HG02571 (cell line): ENCODE data around the gene ZIC5.

Source experiments
- ATAC-seq: cut with Tn5 transposase; IDR thresholded peaks from one replicate; pipeline ENCODE4 v1.9.1; 2021; ENCODE audit warnings: mild to moderate bottlenecking, moderate library complexity; ENCODE audit not compliant: unreplicated experiment

The ZIC5 gene

GRCh38 chr13:99941086-99941485 lies 30.5 kb downstream of the ZIC5 start:
- no peak for ATAC-seq

- ATAC-seq, result no peak
Measured at GRCh38 chr13:99938635-99939034, 32.9 kb downstream of the ZIC5 start.

GRCh38 chr13:99935772-99936171 lies 35.8 kb downstream of the ZIC5 start:
- ATAC-seq, result no peak

GRCh38 chr13:99932912-99933311 lies 38.7 kb downstream of the ZIC5 start:
- no peak for ATAC-seq

- no peak for ATAC-seq
Measured at GRCh38 chr13:99930925-99931324, 40.6 kb downstream of the ZIC5 start.

GRCh38 chr13:99929866-99930265 lies 41.7 kb downstream of the ZIC5 start:
- ATAC-seq, result no peak

GRCh38 chr13:99926014-99926731 lies 45.4 kb downstream of the ZIC5 start:
- ATAC-seq, result no peak

GRCh38 chr13:99923877-99924582 lies 47.5 kb downstream of the ZIC5 start:
- ATAC-seq, result no peak

- ATAC-seq, result no peak
Measured at GRCh38 chr13:99922631-99923404, 48.7 kb downstream of the ZIC5 start.

GRCh38 chr13:99919132-99919531 lies 52.4 kb downstream of the ZIC5 start:
- ATAC-seq, result no peak

GRCh38 chr13:99916366-99917103 lies 55.0 kb downstream of the ZIC5 start:
- ATAC-seq, result no peak

GRCh38 chr13:99913167-99913566 lies 58.4 kb downstream of the ZIC5 start:
- ATAC-seq, result no peak
